IMR-90 (cell line): ENCODE data around the gene NCKAP5. TPM values are rescaled to one million over a fixed set of nuclear protein-coding genes. Genes with fewer than 3 reads are reported as not detected.

ENCODE experiments used
- ATAC-seq: fragments of 200-7000 bp; cut with Tn5 transposase; 2 replicates; pipeline ENCODE4 v1.9.1; 2020; ENCODE audit warnings: low read depth, mild to moderate bottlenecking, moderate library complexity
- BruUV-seq: library from RNA; stranded (reverse); fragments of 400-500 nt; replicated peaks from 2 replicates; lab custom pipeline; 2021; lab: Mats Ljungman, UMichigan
- CTCF ChIA-PET: fragments of 300-600 bp; formaldehyde crosslinking; extraction: SDS; loops from one replicate; lab custom pipeline; 2021; ENCODE audit warnings: antibody characterized with exemption; lab: Yijun Ruan, JAX
- POLR2A ChIA-PET: fragments of 300-600 bp; sonication (Branson Sonifier 250); formaldehyde crosslinking; loops from one replicate; lab custom pipeline; 2022; ENCODE audit warnings: antibody characterized with exemption; ENCODE audit not compliant: unreplicated experiment; lab: Charles Lee
- DNase-seq: peaks from one replicate; pipeline ENCODE4 v3.0.0; 2013
- H2AFZ ChIP-seq: replicated peaks from 2 replicates; pipeline ENCODE3; 2013; ENCODE audit warnings: low read length, mild to moderate bottlenecking; ENCODE audit not compliant: poor library complexity
- H2AK5ac ChIP-seq: 2 replicates; pipeline ENCODE4 v1.6.1; 2013; ENCODE audit warnings: low read depth, low read length, inconsistent platforms
- H2AK9ac ChIP-seq: replicated peaks from 2 replicates; pipeline ENCODE3; 2013; ENCODE audit warnings: mild to moderate bottlenecking, low read depth, low read length, moderate library complexity; ENCODE audit not compliant: poor library complexity
- H2BK120ac ChIP-seq: 2 replicates; pipeline ENCODE4 v1.6.1; 2013; ENCODE audit warnings: low read depth, low read length, inconsistent platforms
- H2BK15ac ChIP-seq: 3 replicates; pipeline ENCODE4 v1.6.1; 2013; ENCODE audit warnings: low read depth, low read length, inconsistent platforms
- H2BK20ac ChIP-seq: 2 replicates; pipeline ENCODE4 v1.6.1; 2013; ENCODE audit warnings: low read depth, mild to moderate bottlenecking, inconsistent platforms, low read length, moderate library complexity
- H2BK5ac ChIP-seq: 2 replicates; pipeline ENCODE4 v1.6.1; 2013; ENCODE audit warnings: mild to moderate bottlenecking, low read depth, low read length, inconsistent platforms; ENCODE audit not compliant: poor library complexity, severe bottlenecking
- H3K14ac ChIP-seq: replicated peaks from 2 replicates; pipeline ENCODE4 v1.6.1; 2013; ENCODE audit warnings: low read depth, low read length, inconsistent platforms
- H3K18ac ChIP-seq: 2 replicates; pipeline ENCODE4 v1.6.1; 2013; ENCODE audit warnings: low read depth, low read length, control low read depth
- H3K23ac ChIP-seq: 2 replicates; pipeline ENCODE4 v1.6.1; 2013; ENCODE audit warnings: low read depth, low read length, inconsistent platforms
- H3K27ac ChIP-seq: 2 replicates; pipeline ENCODE4 v1.5.1; 2013; ENCODE audit warnings: mild to moderate bottlenecking, control low read depth, low read length; ENCODE audit not compliant: insufficient read depth
- H3K27me3 ChIP-seq: 2 replicates; pipeline ENCODE4 v1.6.1; 2013; ENCODE audit warnings: low read length; ENCODE audit not compliant: control insufficient read depth, insufficient read depth
- H3K36me3 ChIP-seq: 2 replicates; pipeline ENCODE4 v1.6.1; 2013; ENCODE audit warnings: low read length, mixed read lengths; ENCODE audit not compliant: control insufficient read depth, insufficient read depth
- H3K4ac ChIP-seq: 2 replicates; pipeline ENCODE4 v1.6.1; 2013; ENCODE audit warnings: low read depth, low read length, inconsistent platforms
- H3K4me1 ChIP-seq: 2 replicates; pipeline ENCODE4 v1.6.1; 2013; ENCODE audit warnings: low read length, mixed read lengths; ENCODE audit not compliant: control insufficient read depth, insufficient read depth
- H3K4me2 ChIP-seq: 2 replicates; pipeline ENCODE4 v1.6.1; 2013; ENCODE audit warnings: low read depth, mild to moderate bottlenecking, control low read depth, low read length, moderate library complexity
- H3K4me3 ChIP-seq: 2 replicates; pipeline ENCODE4 v1.5.1; 2013; ENCODE audit warnings: low read depth, mild to moderate bottlenecking, control low read depth, low read length, moderate library complexity; ENCODE audit not compliant: insufficient read depth
- H3K56ac ChIP-seq: 2 replicates; pipeline ENCODE4 v1.6.1; 2013; ENCODE audit warnings: low read length, inconsistent platforms; ENCODE audit not compliant: insufficient read depth; ENCODE audit errors: extremely low read depth
- H3K79me1 ChIP-seq, 2 experiments: 2 replicates each; pipeline ENCODE4 v1.6.1; 2013; ENCODE audit warnings: low read length in 2 of 2, inconsistent platforms in 1 of 2, low read depth in 1 of 2
- H3K9ac ChIP-seq: 2 replicates; pipeline ENCODE4 v1.6.1; 2013; ENCODE audit warnings: low read depth, low read length, control low read depth
- H3K9me1 ChIP-seq: 2 replicates; pipeline ENCODE4 v1.6.1; 2013; ENCODE audit warnings: low read length, inconsistent platforms; ENCODE audit not compliant: insufficient read depth
- H3K9me3 ChIP-seq: 2 replicates; pipeline ENCODE4 v1.6.1; 2013; ENCODE audit warnings: low read length; ENCODE audit not compliant: control insufficient read depth, insufficient read depth
- H4K20me1 ChIP-seq: 2 replicates; pipeline ENCODE4 v1.6.1; 2013; ENCODE audit warnings: low read length, inconsistent platforms; ENCODE audit not compliant: insufficient read depth
- H4K5ac ChIP-seq: 2 replicates; pipeline ENCODE4 v1.6.1; 2013; ENCODE audit warnings: mild to moderate bottlenecking, low read depth, low read length, control low read depth
- H4K8ac ChIP-seq, 2 experiments: 2 replicates each; pipeline ENCODE4 v1.6.1; 2013; ENCODE audit warnings: low read depth in 2 of 2, low read length in 2 of 2, control low read depth in 1 of 2, inconsistent platforms in 1 of 2
- H4K91ac ChIP-seq: 2 replicates; pipeline ENCODE4 v1.6.1; 2013; ENCODE audit warnings: low read depth, low read length, inconsistent platforms; ENCODE audit not compliant: insufficient read depth
- CHD1 ChIP-seq: IDR thresholded peaks from 2 replicates; pipeline ENCODE4 v1.6.1; 2012; ENCODE audit warnings: low read depth, low read length, improper control_type of control experiment
- NFE2L2 ChIP-seq: fragments of 150-350 bp; IDR thresholded peaks from 2 replicates; pipeline ENCODE4 v1.6.1; 2016; ENCODE audit warnings: low read depth, mild to moderate bottlenecking, low read length
- WGBS, 2 experiments: methylation state at CpG; one replicate each; pipeline versions ENCODE4 v1.1.5 to v1.1.7; 2013; ENCODE audit warnings: missing lambda C conversion rate in 2 of 2; ENCODE audit not compliant: insufficient read length in 1 of 2; ENCODE audit errors: extremely low coverage in 2 of 2; 5-methylcytosine and 5-hydroxymethylcytosine counted together
- dilution Hi-C: fragments of 300-500 bp; cut with HindIII; formaldehyde crosslinking; loops from one replicate; pipeline ENCODE4 v1.14.3; 2018; ENCODE audit warnings: low sequenced_read_pairs; ENCODE audit not compliant: unreplicated experiment
- in situ Hi-C: fragments of 300-500 bp; cut with MboI; formaldehyde crosslinking; loops from 3 replicates; pipeline ENCODE4 v1.14.3; 2019; ENCODE audit warnings: low sequenced_read_pairs, inconsistent platforms, mixed read lengths
- intact Hi-C: fragments of 100-400 bp; cut with micrococcal nuclease; formaldehyde crosslinking; loops from 2 replicates; pipeline ENCODE4 v1.10.0; 2022
- polyA plus RNA-seq, 3 experiments: library from polyadenylated mRNA; depleted of rRNA; stranded (reverse); fragments of >200 nt; gene quantifications; 2 replicates each; pipeline ENCODE4 v1.2.3, GENCODE V29; 2012; ENCODE audit warnings: low replicate concordance in 1 of 3
- total RNA-seq: library from RNA; depleted of rRNA; stranded (reverse); fragments of >200 nt; gene quantifications from 2 replicates; pipeline ENCODE4 v1.2.3, GENCODE V29; 2012

The NCKAP5 gene
- total and polyA plus RNA-seq, 2 of the 4 experiments (the other 2 are of a cell fraction): 2.7 to 3.9 TPM

GRCh38 chr2:133312038-133312729 lies 256.1 kb downstream of the NCKAP5 start (continued):
- TF ChIP-seq CHD1: no peak

- Histone ChIP-seq H2AFZ (no peak overlapping the region), H3K56ac (no peak overlapping the region), H2BK15ac (peak overlapping the region; percentile 90; the same call in 2 of the 3 replicates), H3K27me3 (no peaks in the 10 kb centered on the region), H3K4me1 (peaks cover 4% of the 10 kb centered on the region; the same call in 1 of the 2 replicates), H2AK9ac (no peak overlapping the region), H4K20me1 (no peaks in the 10 kb centered on the region), H3K9me3 (no peaks in the 10 kb centered on the region), H2BK5ac (peak overlapping the region; percentile 4), H3K18ac (peak overlapping the region; percentile 74; the same call in 1 of the 2 replicates), H3K9me1 (peaks cover 2% of the 10 kb centered on the region; the same call in 1 of the 2 replicates), H3K9ac (no peak overlapping the region), H3K27ac (no peak overlapping the region), H2AK5ac (0 out of 2 replicates have a peak overlapping the region, but pooled peaks have one; percentile 74), H3K36me3 (no peaks in the 10 kb centered on the region), H3K4me2 (no peak overlapping the region), H3K79me1 (peaks cover 5% of the 10 kb centered on the region in 2 experiments; a peak in 3 of 4 replicates), H3K14ac (peak overlapping the region; percentile 43), H3K23ac (no peak overlapping the region), H4K91ac (peak overlapping the region; percentile 70; the same call in 1 of the 2 replicates), H4K5ac (peak overlapping the region; percentile 35; the same call in 1 of the 2 replicates), H3K4ac (peak overlapping the region; percentile 69), H2BK120ac (peak overlapping the region; percentile 74), H3K4me3 (no peak overlapping the region), H2BK20ac (peak overlapping the region; percentile 57), H4K8ac (peak overlapping the region in 1 of 2 experiments; percentile 75; a peak in 2 of 4 replicates)
- DNase-seq: no peak
- no TSS peak for BruUV-seq
- POLR2A ChIA-PET: no interaction called here
- TF ChIP-seq NFE2L2: no peak
- no peak for ATAC-seq
- no CpG with 5 or more reads among the region's 2 CpGs for WGBS, 2 experiments
- intact Hi-C loops: no loop called here
- dilution Hi-C loops: no loop called here
- in situ Hi-C loops: no loop called here
- CTCF ChIA-PET: interaction anchor here (0.5 kb wide), 1 partner anchor 759 kb away, joined by 3 read pairs; no protein-coding TSS in a partner anchor
These were observed 262.0 kb downstream of the NCKAP5 start for GRCh38 chr2:133306236-133306635.
